ENCODE results near the gene SBF2.

DNA sequence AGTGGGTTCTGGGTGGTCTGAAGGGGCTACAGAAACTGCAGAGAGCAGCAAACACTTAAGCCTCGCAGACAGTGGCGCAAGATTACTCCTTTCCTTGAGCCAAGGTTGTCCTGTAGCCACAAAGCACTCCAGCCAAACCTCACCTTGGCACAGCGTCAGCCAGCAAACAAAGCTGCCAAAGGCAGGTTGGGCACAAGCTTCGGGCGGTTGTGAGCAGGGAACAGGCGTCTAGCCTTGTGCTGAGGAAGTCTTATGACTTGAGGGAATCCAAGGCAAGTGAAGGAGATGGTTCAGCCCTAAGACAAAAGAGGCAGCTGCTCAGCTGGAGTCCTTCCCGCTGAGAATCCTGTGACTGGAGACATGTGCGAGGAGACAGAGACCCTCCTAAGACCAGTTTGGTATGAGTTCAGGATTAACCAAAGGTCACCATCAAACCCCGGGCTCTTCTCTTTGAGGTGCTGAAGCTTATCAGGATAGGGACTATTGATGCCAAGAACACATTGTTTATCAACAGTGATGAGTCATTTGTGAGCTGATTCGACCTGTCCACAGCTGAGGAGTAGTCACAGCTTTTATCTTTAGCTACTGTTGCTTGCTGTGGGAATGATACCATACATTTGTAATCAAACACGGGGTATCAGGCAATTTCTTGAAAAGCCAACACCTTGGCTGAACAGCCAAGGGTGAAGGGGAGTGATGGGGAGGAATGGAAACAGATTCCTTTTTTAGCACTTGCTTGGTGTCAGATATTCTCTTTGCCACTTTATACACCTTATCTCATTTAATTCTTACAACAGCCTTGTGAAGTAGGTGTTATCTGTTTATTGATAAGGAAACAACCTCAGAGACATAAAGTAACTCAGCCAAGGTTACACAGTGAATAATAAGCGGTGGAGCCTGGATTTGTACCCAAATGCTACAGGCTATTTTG is 15.4 kb upstream of the SBF2 start:
- TF ChIP-seq, protein P1, sequence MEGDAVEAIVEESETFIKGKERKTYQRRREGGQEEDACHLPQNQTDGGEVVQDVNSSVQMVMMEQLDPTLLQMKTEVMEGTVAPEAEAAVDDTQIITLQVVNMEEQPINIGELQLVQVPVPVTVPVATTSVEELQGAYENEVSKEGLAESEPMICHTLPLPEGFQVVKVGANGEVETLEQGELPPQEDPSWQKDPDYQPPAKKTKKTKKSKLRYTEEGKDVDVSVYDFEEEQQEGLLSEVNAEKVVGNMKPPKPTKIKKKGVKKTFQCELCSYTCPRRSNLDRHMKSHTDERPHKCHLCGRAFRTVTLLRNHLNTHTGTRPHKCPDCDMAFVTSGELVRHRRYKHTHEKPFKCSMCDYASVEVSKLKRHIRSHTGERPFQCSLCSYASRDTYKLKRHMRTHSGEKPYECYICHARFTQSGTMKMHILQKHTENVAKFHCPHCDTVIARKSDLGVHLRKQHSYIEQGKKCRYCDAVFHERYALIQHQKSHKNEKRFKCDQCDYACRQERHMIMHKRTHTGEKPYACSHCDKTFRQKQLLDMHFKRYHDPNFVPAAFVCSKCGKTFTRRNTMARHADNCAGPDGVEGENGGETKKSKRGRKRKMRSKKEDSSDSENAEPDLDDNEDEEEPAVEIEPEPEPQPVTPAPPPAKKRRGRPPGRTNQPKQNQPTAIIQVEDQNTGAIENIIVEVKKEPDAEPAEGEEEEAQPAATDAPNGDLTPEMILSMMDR (conservative IDR thresholded peaks at IDR 0.05 in 1 of 2, IDR thresholded peaks at IDR 0.05 in 1 of 2; ENCODE audit: extremely low read depth in 1 of 2, insufficient read depth in 1 of 2, low read depth in 1 of 2, low read length in 2 of 2) = no peak
- no peak for TF ChIP-seq EZH2 (IDR thresholded peaks at IDR 0.05; ENCODE audit: borderline replicate concordance, low read length)

Data from mammary epithelial cell (primary cell).